ENCODE data around the gene FYN. TPM values are rescaled to one million over a fixed set of nuclear protein-coding genes. Genes with fewer than 3 reads are reported as not detected.

Gene FYN
- polyA plus RNA-seq, 3 donors, result 88.4 to 149 (median 114) TPM

DNA sequence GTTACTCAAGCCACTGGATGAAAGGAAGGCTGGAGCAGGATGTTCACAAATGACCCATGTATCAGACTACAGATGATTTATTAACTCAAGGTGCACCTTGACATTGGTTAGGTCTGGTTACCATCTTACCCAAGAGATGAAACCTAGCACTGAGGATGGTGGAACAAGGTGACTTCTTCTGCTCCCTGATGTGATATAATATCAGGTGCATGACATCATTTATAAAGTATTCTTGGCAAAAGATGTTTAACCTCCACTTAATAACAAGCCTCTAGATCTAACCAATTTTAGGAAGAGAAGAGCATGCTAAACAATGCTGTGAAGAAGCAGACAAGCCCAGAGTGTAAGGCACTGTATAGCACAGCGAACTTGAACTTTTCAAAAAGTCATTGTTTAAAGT is 100.9 kb downstream of the FYN start:
- no peak overlapping the region for H3K4me3 Mint-ChIP-seq
- WGBS (ENCODE audit: insufficient coverage), result no CpG with 5 or more reads among the region's 1 CpG

DNA sequence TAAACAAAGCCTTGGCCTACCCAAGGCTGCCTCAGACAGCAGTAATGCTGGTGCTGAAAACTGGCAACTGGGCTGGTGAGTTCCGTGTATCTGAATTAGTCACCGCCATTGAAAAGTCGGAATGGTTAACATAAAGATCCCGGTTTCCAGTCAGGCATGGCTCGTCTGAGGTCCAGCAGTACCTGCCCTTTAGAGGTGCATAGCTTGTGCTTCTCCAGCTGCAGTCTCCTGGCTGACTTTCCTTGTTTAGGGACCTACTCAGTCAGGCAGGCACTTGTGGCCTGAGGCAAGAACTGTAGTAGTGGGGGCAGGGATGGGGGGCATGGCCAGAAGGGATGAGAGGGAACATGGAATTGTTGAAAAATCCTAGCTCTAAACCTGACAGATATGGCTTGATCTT is 101.6 kb downstream of the FYN start:
- peaks cover 94% of the 10 kb centered on the region for H4K20me1 ChIP-seq (ENCODE audit: insufficient read depth, low read length)
- no peak overlapping the region for H2AFZ ChIP-seq (ENCODE audit: insufficient read depth, low read depth, low read length, poor library complexity, severe bottlenecking)
- H3K4me2 ChIP-seq (replicated peaks; ENCODE audit: extremely low read depth, low read length, poor library complexity, severe bottlenecking), result no peak overlapping the region
- H3K27me3 ChIP-seq (ENCODE audit: control insufficient read depth in 2 of 2, insufficient read depth in 2 of 2, low read length in 2 of 2), result no peaks in the 10 kb centered on the region
- Mint-ChIP-seq H3K27me3 (ENCODE audit: low read depth in 3 of 3) (peaks cover 0 to 2% (median 0%) of the 10 kb centered on the region in 3 donors), H3K4me1 (peaks cover 10% of the 10 kb centered on the region), H3K27ac (peak overlapping the region in 3 of 7 donors; percentile 53 to 79 (median 65)), H3K36me3 (peaks cover 35 to 62% of the 10 kb centered on the region in 2 donors), H3K9me3 (peaks cover 0 to under 1% (median 0%) of the 10 kb centered on the region in 7 donors), H3K4me3 (no peak overlapping the region)
- H3K36me3 ChIP-seq (replicated peaks in 1 of 2; ENCODE audit: control insufficient read depth in 1 of 2, insufficient read depth in 2 of 2, low read length in 2 of 2), result peaks cover 21 to 68% of the 10 kb centered on the region in 2 donors
- no peak overlapping the region for H3K9ac ChIP-seq (ENCODE audit: insufficient read depth, low read length, poor library complexity, severe bottlenecking)
- no peak overlapping the region for H3K4me3 ChIP-seq (replicated peaks in 1 of 3; ENCODE audit: low read depth in 2 of 3, low read length in 3 of 3)
- H3K4me1 ChIP-seq (ENCODE audit: control insufficient read depth in 1 of 2, insufficient read depth in 2 of 2, low read length in 2 of 2), result no peaks in the 10 kb centered on the region
- H3K27ac ChIP-seq (ENCODE audit: low read depth in 1 of 2, low read length in 2 of 2), result no peak overlapping the region
- 100% methylated on average over 5 of the region's 5 CpGs for WGBS (ENCODE audit: insufficient coverage)
- TF ChIP-seq, protein P1, sequence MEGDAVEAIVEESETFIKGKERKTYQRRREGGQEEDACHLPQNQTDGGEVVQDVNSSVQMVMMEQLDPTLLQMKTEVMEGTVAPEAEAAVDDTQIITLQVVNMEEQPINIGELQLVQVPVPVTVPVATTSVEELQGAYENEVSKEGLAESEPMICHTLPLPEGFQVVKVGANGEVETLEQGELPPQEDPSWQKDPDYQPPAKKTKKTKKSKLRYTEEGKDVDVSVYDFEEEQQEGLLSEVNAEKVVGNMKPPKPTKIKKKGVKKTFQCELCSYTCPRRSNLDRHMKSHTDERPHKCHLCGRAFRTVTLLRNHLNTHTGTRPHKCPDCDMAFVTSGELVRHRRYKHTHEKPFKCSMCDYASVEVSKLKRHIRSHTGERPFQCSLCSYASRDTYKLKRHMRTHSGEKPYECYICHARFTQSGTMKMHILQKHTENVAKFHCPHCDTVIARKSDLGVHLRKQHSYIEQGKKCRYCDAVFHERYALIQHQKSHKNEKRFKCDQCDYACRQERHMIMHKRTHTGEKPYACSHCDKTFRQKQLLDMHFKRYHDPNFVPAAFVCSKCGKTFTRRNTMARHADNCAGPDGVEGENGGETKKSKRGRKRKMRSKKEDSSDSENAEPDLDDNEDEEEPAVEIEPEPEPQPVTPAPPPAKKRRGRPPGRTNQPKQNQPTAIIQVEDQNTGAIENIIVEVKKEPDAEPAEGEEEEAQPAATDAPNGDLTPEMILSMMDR (IDR thresholded peaks at IDR 0.05), result no peak
- peaks cover 28% of the 10 kb centered on the region for H3K79me2 ChIP-seq (ENCODE audit: insufficient read depth, low read length)
- intact Hi-C loops (cut with micrococcal nuclease), result no loop called here
- H3K9me3 ChIP-seq (replicated peaks in 1 of 2; ENCODE audit: control insufficient read depth in 1 of 2, insufficient read depth in 1 of 2, low read length in 2 of 2), result no peaks in the 10 kb centered on the region
- DNase-seq, result no peak

More for the DNA sequence above, 100.9 kb downstream of the FYN start:
- H3K27me3 ChIP-seq (ENCODE audit: control insufficient read depth in 2 of 2, insufficient read depth in 2 of 2, low read length in 2 of 2), result no peaks in the 10 kb centered on the region
- Mint-ChIP-seq H3K27ac (peak overlapping the region in 1 of 7 donors; percentile 13), H3K36me3 (peaks cover 37 to 61% of the 10 kb centered on the region in 2 donors), H3K9me3 (no peaks in the 10 kb centered on the region), H3K27me3 (ENCODE audit: low read depth in 3 of 3) (peaks cover 0 to 2% (median 0%) of the 10 kb centered on the region in 3 donors), H3K4me1 (peaks cover 5% of the 10 kb centered on the region)
- no peak overlapping the region for H3K27ac ChIP-seq (ENCODE audit: low read depth in 1 of 2, low read length in 2 of 2)
- no peaks in the 10 kb centered on the region for H3K4me1 ChIP-seq (ENCODE audit: control insufficient read depth in 1 of 2, insufficient read depth in 2 of 2, low read length in 2 of 2)
- intact Hi-C loops (cut with micrococcal nuclease), result no loop called here
- H4K20me1 ChIP-seq (ENCODE audit: insufficient read depth, low read length), result peaks cover 94% of the 10 kb centered on the region
- TF ChIP-seq, protein P1 (IDR thresholded peaks at IDR 0.05), result no peak
- H3K4me2 ChIP-seq (replicated peaks; ENCODE audit: extremely low read depth, low read length, poor library complexity, severe bottlenecking), result no peak overlapping the region
- H3K9me3 ChIP-seq (replicated peaks in 1 of 2; ENCODE audit: control insufficient read depth in 1 of 2, insufficient read depth in 1 of 2, low read length in 2 of 2), result no peaks in the 10 kb centered on the region
- H3K9ac ChIP-seq (ENCODE audit: insufficient read depth, low read length, poor library complexity, severe bottlenecking), result no peak overlapping the region
- peaks cover 21 to 74% of the 10 kb centered on the region in 2 donors for H3K36me3 ChIP-seq (replicated peaks in 1 of 2; ENCODE audit: control insufficient read depth in 1 of 2, insufficient read depth in 2 of 2, low read length in 2 of 2)
- H2AFZ ChIP-seq (ENCODE audit: insufficient read depth, low read depth, low read length, poor library complexity, severe bottlenecking), result no peak overlapping the region
- H3K79me2 ChIP-seq (ENCODE audit: insufficient read depth, low read length), result peaks cover 28% of the 10 kb centered on the region
- H3K4me3 ChIP-seq (replicated peaks in 1 of 3; ENCODE audit: low read depth in 2 of 3, low read length in 3 of 3), result no peak overlapping the region
- DNase-seq, result no peak

Measured in CD14-positive monocyte (primary cell).